Vagina (tissue), 2 donors: ENCODE data around the gene CDH13. TPM values are rescaled to one million over a fixed set of nuclear protein-coding genes. Genes with fewer than 3 reads are reported as not detected.

ENCODE experiments used
- DNase-seq, 2 donors: peaks; one replicate each; pipeline ENCODE4 v3.0.0-alpha.2; 2017; ENCODE audit errors: extremely low spot score in 2 of 2
- H3K27ac ChIP-seq: fragments of 200-600 bp; sonication (generic); one replicate; pipeline ENCODE4 v1.5.1; 2019
- H3K27me3 ChIP-seq: fragments of 200-600 bp; sonication (generic); one replicate; pipeline ENCODE4 v1.5.1; 2019
- H3K36me3 ChIP-seq, 2 donors: fragments of 200-600 bp; sonication (generic); one replicate each; pipeline ENCODE4 v1.5.1; 2017 to 2019
- H3K4me1 ChIP-seq: fragments of 200-600 bp; sonication (generic); one replicate; pipeline ENCODE4 v1.5.1; 2019
- H3K4me3 ChIP-seq, 2 donors: fragments of 200-600 bp; sonication (generic); 1 replicate in 1 of 2; 2 replicates in 1 of 2; pipeline ENCODE4 v1.5.1; 2016 to 2019
- H3K9me3 ChIP-seq: fragments of 200-600 bp; sonication (generic); one replicate; pipeline ENCODE4 v1.5.1; 2019
- POLR2A ChIP-seq, 2 donors: fragments of 450-650 bp; IDR thresholded peaks; one replicate each; pipeline ENCODE4 v1.6.1; 2017; ENCODE audit warnings: antibody characterized with exemption in 2 of 2, mild to moderate bottlenecking in 2 of 2, moderate library complexity in 2 of 2
- POLR2AphosphoS5 ChIP-seq, 2 donors: sonication (generic); formaldehyde crosslinking; IDR thresholded peaks; one replicate each; pipeline ENCODE4 v1.9.0; 2017; ENCODE audit warnings: antibody characterized with exemption in 2 of 2, mild to moderate bottlenecking in 2 of 2, low read depth in 1 of 2; ENCODE audit not compliant: insufficient read depth in 1 of 2
- intact Hi-C: fragments of 100-400 bp; cut with DNase I; formaldehyde crosslinking; loops from one replicate; pipeline ENCODE4 v1.15.1; 2023
- total RNA-seq: library from RNA; depleted of rRNA; stranded (reverse); fragments of >200 nt; gene quantifications from one replicate; pipeline ENCODE4 v1.2.3, GENCODE V29; 2016
- TF ChIP-seq, protein P1 (sequence below), 3 experiments: fragments of 450-650 bp in 2 of 3; fragments of 200-600 bp in 1 of 3; sonication (generic) in 1 of 3; IDR thresholded peaks; one replicate each; pipeline ENCODE4 v1.5.1; 2017 to 2019; ENCODE audit warnings: antibody characterized with exemption in 3 of 3, mild to moderate bottlenecking in 2 of 3, moderate library complexity in 2 of 3

CDH13 gene
- total RNA-seq, 1 donor from 2014 or later: 123 TPM

DNA sequence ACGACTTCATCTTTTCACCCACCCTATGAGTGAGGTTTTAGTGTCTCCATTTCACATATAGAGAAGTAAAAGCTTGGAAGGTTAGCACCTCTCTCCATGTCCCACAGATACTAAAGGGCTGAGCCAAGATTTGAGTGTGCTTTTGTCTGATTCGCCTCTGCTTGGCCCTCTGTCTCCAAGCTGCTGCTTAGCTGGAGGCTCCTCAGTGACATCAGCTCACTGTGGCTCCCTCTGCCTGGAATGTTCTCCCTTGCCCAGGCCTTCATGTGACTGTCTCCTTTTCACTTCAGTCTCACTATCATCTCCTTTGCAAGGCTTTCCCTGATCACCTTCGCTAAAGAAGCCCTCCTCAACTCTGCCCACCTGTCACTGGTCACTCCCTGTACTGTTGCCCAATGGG, 1096.5 kb downstream of the CDH13 start:
- intact Hi-C loops: no loop called here
- no peaks in the 10 kb centered on the region for H3K9me3 ChIP-seq
- H3K36me3 ChIP-seq: no peaks in the 10 kb centered on the region
- no peaks in the 10 kb centered on the region for H3K4me1 ChIP-seq
- no peak overlapping the region for H3K4me3 ChIP-seq
- H3K27me3 ChIP-seq: no peaks in the 10 kb centered on the region
- no peak overlapping the region for H3K27ac ChIP-seq
- TF ChIP-seq POLR2AphosphoS5 (IDR thresholded peaks at IDR 0.05; ENCODE audit: insufficient read depth in 1 of 2, low read depth in 1 of 2) (no peak), POLR2A (IDR thresholded peaks at IDR 0.05) (no peak)
- TF ChIP-seq, protein P1, sequence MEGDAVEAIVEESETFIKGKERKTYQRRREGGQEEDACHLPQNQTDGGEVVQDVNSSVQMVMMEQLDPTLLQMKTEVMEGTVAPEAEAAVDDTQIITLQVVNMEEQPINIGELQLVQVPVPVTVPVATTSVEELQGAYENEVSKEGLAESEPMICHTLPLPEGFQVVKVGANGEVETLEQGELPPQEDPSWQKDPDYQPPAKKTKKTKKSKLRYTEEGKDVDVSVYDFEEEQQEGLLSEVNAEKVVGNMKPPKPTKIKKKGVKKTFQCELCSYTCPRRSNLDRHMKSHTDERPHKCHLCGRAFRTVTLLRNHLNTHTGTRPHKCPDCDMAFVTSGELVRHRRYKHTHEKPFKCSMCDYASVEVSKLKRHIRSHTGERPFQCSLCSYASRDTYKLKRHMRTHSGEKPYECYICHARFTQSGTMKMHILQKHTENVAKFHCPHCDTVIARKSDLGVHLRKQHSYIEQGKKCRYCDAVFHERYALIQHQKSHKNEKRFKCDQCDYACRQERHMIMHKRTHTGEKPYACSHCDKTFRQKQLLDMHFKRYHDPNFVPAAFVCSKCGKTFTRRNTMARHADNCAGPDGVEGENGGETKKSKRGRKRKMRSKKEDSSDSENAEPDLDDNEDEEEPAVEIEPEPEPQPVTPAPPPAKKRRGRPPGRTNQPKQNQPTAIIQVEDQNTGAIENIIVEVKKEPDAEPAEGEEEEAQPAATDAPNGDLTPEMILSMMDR (IDR thresholded peaks at IDR 0.05): no peak
- no peak for DNase-seq

DNA sequence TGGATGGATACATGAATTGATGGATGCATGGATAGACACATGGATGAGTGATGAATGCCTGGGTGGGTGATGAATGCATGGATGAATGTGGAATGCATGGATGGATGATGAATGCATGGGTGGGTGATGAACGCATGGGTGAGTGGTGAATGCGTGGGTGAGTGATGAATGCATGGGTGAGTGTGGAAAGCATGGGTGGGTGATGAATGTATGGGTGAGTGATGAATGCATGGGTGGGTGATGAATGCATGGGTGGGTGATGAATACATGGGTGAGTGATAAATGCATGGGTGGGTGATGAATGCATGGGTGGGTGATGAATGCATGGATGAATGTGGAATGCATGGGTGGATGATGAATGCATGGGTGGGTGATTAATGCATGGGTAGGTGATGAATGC, 1097.1 kb downstream of the CDH13 start:
- Histone ChIP-seq H3K36me3 (no peaks in the 10 kb centered on the region), H3K9me3 (no peaks in the 10 kb centered on the region), H3K4me3 (no peak overlapping the region), H3K27me3 (no peaks in the 10 kb centered on the region), H3K27ac (no peak overlapping the region), H3K4me1 (no peaks in the 10 kb centered on the region)
- TF ChIP-seq POLR2A (IDR thresholded peaks at IDR 0.05) (no peak), POLR2AphosphoS5 (IDR thresholded peaks at IDR 0.05; ENCODE audit: insufficient read depth in 1 of 2, low read depth in 1 of 2) (no peak)
- TF ChIP-seq, protein P1 (IDR thresholded peaks at IDR 0.05): no peak
- DNase-seq: no peak
- intact Hi-C loops: no loop called here

- Histone ChIP-seq H3K4me3 (no peak overlapping the region), H3K9me3 (no peaks in the 10 kb centered on the region), H3K27ac (no peak overlapping the region), H3K4me1 (no peaks in the 10 kb centered on the region), H3K27me3 (no peaks in the 10 kb centered on the region), H3K36me3 (no peaks in the 10 kb centered on the region)
- no peak for TF ChIP-seq POLR2AphosphoS5 (IDR thresholded peaks at IDR 0.05; ENCODE audit: insufficient read depth in 1 of 2, low read depth in 1 of 2)
- no peak for TF ChIP-seq POLR2A (IDR thresholded peaks at IDR 0.05)
- TF ChIP-seq, protein P1 (IDR thresholded peaks at IDR 0.05): no peak
- no peak for DNase-seq
- intact Hi-C loops: no loop called here
Observed at GRCh38 chr16:83724585-83724984, 1097.8 kb downstream of the CDH13 start.

- DNase-seq: no peak
- Histone ChIP-seq H3K4me3 (no peak overlapping the region), H3K27me3 (no peaks in the 10 kb centered on the region), H3K36me3 (no peaks in the 10 kb centered on the region), H3K27ac (no peak overlapping the region), H3K4me1 (no peaks in the 10 kb centered on the region), H3K9me3 (no peaks in the 10 kb centered on the region)
- intact Hi-C loops: no loop called here
- TF ChIP-seq POLR2A (IDR thresholded peaks at IDR 0.05) (no peak), POLR2AphosphoS5 (IDR thresholded peaks at IDR 0.05; ENCODE audit: insufficient read depth in 1 of 2, low read depth in 1 of 2) (no peak)
- TF ChIP-seq, protein P1 (IDR thresholded peaks at IDR 0.05): no peak
Observed at GRCh38 chr16:83725313-83725712, 1098.5 kb downstream of the CDH13 start.

DNA sequence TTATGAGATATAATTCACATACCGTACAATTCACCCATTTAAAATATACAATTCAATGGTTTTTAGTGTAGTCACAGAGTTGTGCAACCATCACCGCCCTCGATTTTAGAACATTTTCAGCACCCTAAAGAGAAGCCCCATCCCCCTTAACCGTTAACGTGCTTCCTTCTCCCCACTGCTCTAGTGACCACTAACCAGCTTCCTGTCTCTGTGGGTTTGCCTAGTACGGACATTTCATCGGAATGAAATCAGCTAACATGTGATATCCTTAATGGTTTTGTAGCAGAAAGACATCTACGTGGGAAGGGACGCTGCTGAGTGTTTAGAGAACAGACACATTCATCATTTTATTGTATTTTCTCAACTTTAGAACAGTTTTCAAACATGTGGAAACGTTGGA, 1100.2 kb downstream of the CDH13 start:
- no peaks in the 10 kb centered on the region for H3K4me1 ChIP-seq
- H3K27me3 ChIP-seq: no peaks in the 10 kb centered on the region
- H3K36me3 ChIP-seq: no peaks in the 10 kb centered on the region
- no peak overlapping the region for H3K27ac ChIP-seq
- H3K9me3 ChIP-seq: no peaks in the 10 kb centered on the region
- intact Hi-C loops: no loop called here
- no peak for DNase-seq
- no peak overlapping the region for H3K4me3 ChIP-seq
- TF ChIP-seq, protein P1 (IDR thresholded peaks at IDR 0.05): no peak
- TF ChIP-seq POLR2A (IDR thresholded peaks at IDR 0.05): no peak
